Esophagus squamous epithelium (tissue), 5 donors: Measurements from ENCODE around the gene RGS7. TPM values are rescaled to one million over a fixed set of nuclear protein-coding genes. Genes with fewer than 3 reads are reported as not detected.

Experiments used
- DNase-seq: peaks from one replicate; lab custom pipeline; 2025; lab: John Stamatoyannopoulos, UW
- H3K27ac ChIP-seq, 4 donors: fragments of 200-600 bp; sonication (generic); one replicate each; pipeline ENCODE4 v1.5.1; 2016 to 2019; ENCODE audit warnings: mild to moderate bottlenecking in 1 of 4
- H3K27me3 ChIP-seq, 4 donors: fragments of 200-600 bp; sonication (generic); 1 replicate in 3 of 4; 2 replicates in 1 of 4; pipeline versions ENCODE4 v1.5.1 to v1.6.0; 2017 to 2021; ENCODE audit warnings: antibody characterized with exemption in 1 of 4
- H3K36me3 ChIP-seq, 3 donors: fragments of 200-600 bp; sonication (generic); one replicate each; pipeline ENCODE4 v1.5.1; 2016 to 2019
- H3K4me1 ChIP-seq, 3 donors: fragments of 200-600 bp; sonication (generic); one replicate each; pipeline ENCODE4 v1.5.1; 2017 to 2019
- H3K4me3 ChIP-seq, 4 donors: fragments of 200-600 bp; sonication (generic); 1 replicate in 3 of 4; 2 replicates in 1 of 4; pipeline ENCODE4 v1.5.1; 2016 to 2019; ENCODE audit warnings: mild to moderate bottlenecking in 2 of 4, moderate library complexity in 1 of 4
- H3K9me3 ChIP-seq, 3 donors: fragments of 200-600 bp; sonication (generic); one replicate each; pipeline ENCODE4 v1.5.1; 2016 to 2019
- CTCF ChIP-seq, 6 experiments: fragments of 450-650 bp in 4 of 6; fragments of 200-600 bp in 2 of 6; sonication (generic) in 2 of 6; IDR thresholded peaks; one replicate each; pipeline ENCODE4 v1.5.1; 2016 to 2019; ENCODE audit warnings: antibody characterized with exemption in 6 of 6, mild to moderate bottlenecking in 4 of 6, moderate library complexity in 4 of 6
- POLR2A ChIP-seq, 4 donors: fragments of 450-650 bp; IDR thresholded peaks; one replicate each; pipeline ENCODE4 v1.6.1; 2017; ENCODE audit warnings: antibody characterized with exemption in 4 of 4, mild to moderate bottlenecking in 4 of 4, moderate library complexity in 3 of 4
- WGBS, 2 donors: methylation state at CpG; one replicate each; pipeline ENCODE4 v1.1.5; 2018; 5-methylcytosine and 5-hydroxymethylcytosine counted together
- intact Hi-C: fragments of 100-400 bp; cut with DNase I; formaldehyde crosslinking; loops from one replicate; pipeline ENCODE4 v1.15.0; 2022
- total RNA-seq, 4 donors: library from RNA; depleted of rRNA; stranded (reverse); fragments of >200 nt; gene quantifications; one replicate each; pipeline ENCODE4 v1.1.0, GENCODE V29; 2016
- donor health status: DM: yes; HTN: yes; CAD: no.

The RGS7 gene
- total RNA-seq, 4 donors from 2014 or later: not detected

- Histone ChIP-seq H3K27ac (no peak overlapping the region), H3K27me3 (no peaks in the 10 kb centered on the region), H3K9me3 (peaks cover 0 to 7% (median 0%) of the 10 kb centered on the region in 3 donors), H3K4me1 (no peaks in the 10 kb centered on the region), H3K4me3 (no peak overlapping the region), H3K36me3 (no peaks in the 10 kb centered on the region)
- WGBS, 2 donors: 42 to 46% methylated on average over 2 of the region's 2 CpGs
- no peak for DNase-seq
- intact Hi-C loops: no loop called here
- TF ChIP-seq CTCF (IDR thresholded peaks at IDR 0.05) (no peak), POLR2A (IDR thresholded peaks at IDR 0.05) (no peak)
These were observed 139.5 kb downstream of the RGS7 start for GRCh38 chr1:241217516-241217915.

- H3K27ac ChIP-seq: no peak overlapping the region
- no peaks in the 10 kb centered on the region for H3K27me3 ChIP-seq
- H3K9me3 ChIP-seq: peaks cover 0 to 7% (median 0%) of the 10 kb centered on the region in 3 donors
- intact Hi-C loops: no loop called here
- no peak overlapping the region for H3K4me3 ChIP-seq
- no peaks in the 10 kb centered on the region for H3K4me1 ChIP-seq
- no peak for TF ChIP-seq CTCF (IDR thresholded peaks at IDR 0.05)
- no peak for TF ChIP-seq POLR2A (IDR thresholded peaks at IDR 0.05)
- no peak for DNase-seq
- WGBS, 2 donors: 86 to 87% methylated on average over 9 of the region's 9 CpGs
- no peaks in the 10 kb centered on the region for H3K36me3 ChIP-seq
These were observed 141.3 kb downstream of the RGS7 start for GRCh38 chr1:241215683-241216082.

- DNase-seq: no peak
- Histone ChIP-seq H3K4me3 (no peak overlapping the region), H3K36me3 (no peaks in the 10 kb centered on the region), H3K9me3 (peaks cover 0 to 7% (median 0%) of the 10 kb centered on the region in 3 donors), H3K27ac (no peak overlapping the region), H3K4me1 (no peaks in the 10 kb centered on the region), H3K27me3 (no peaks in the 10 kb centered on the region)
- TF ChIP-seq POLR2A (IDR thresholded peaks at IDR 0.05) (no peak), CTCF (IDR thresholded peaks at IDR 0.05) (no peak)
- intact Hi-C loops: no loop called here
- WGBS, 2 donors: 29 to 42% methylated on average over 4 of the region's 4 CpGs
These were observed 141.8 kb downstream of the RGS7 start for GRCh38 chr1:241215203-241215602.

GRCh38 chr1:241213139-241213538 is 143.9 kb downstream of the RGS7 start:
- Histone ChIP-seq H3K4me1 (no peaks in the 10 kb centered on the region), H3K27me3 (no peaks in the 10 kb centered on the region), H3K4me3 (no peak overlapping the region), H3K36me3 (no peaks in the 10 kb centered on the region), H3K9me3 (peaks cover 0 to 7% (median 0%) of the 10 kb centered on the region in 3 donors), H3K27ac (no peak overlapping the region)
- DNase-seq: no peak
- WGBS, 2 donors: 65 to 80% methylated on average over 8 of the region's 8 CpGs
- intact Hi-C loops: no loop called here
- TF ChIP-seq POLR2A (IDR thresholded peaks at IDR 0.05) (no peak), CTCF (IDR thresholded peaks at IDR 0.05) (no peak)

- WGBS, 2 donors: 81 to 90% methylated on average over 6 of the region's 6 CpGs
- Histone ChIP-seq H3K4me3 (no peak overlapping the region), H3K4me1 (no peaks in the 10 kb centered on the region), H3K9me3 (peaks cover 0 to 7% (median 0%) of the 10 kb centered on the region in 3 donors), H3K27ac (no peak overlapping the region), H3K27me3 (no peaks in the 10 kb centered on the region), H3K36me3 (no peaks in the 10 kb centered on the region)
- intact Hi-C loops: no loop called here
- TF ChIP-seq POLR2A (IDR thresholded peaks at IDR 0.05): no peak
- TF ChIP-seq CTCF (IDR thresholded peaks at IDR 0.05): no peak
- DNase-seq: no peak
These were observed 144.4 kb downstream of the RGS7 start for GRCh38 chr1:241212628-241213027.
